HepG2 (cell line): ENCODE results near the gene PPP1CB. TPM values are rescaled to one million over a fixed set of nuclear protein-coding genes. Genes with fewer than 3 reads are reported as not detected.

ENCODE experiments used
- ATAC-seq: fragments of 200-7000 bp; cut with Tn5 transposase; 3 replicates; pipeline ENCODE4 v1.9.1; 2020; ENCODE audit warnings: mild to moderate bottlenecking, moderate library complexity
- BruUV-seq: library from RNA; stranded (reverse); fragments of 400-500 nt; replicated peaks from 2 replicates; lab custom pipeline; 2021; lab: Mats Ljungman, UMichigan
- CTCF ChIA-PET: fragments of 300-600 bp; formaldehyde crosslinking; extraction: SDS; loops from one replicate; lab custom pipeline; 2021; ENCODE audit warnings: low total read pairs, inconsistent platforms, low intra/inter-chr PET ratio; lab: Yijun Ruan, JAX
- POLR2A ChIA-PET: fragments of 350-600 bp; sonication (Branson Sonifier 250); formaldehyde crosslinking; loops from one replicate; lab custom pipeline; 2020; ENCODE audit warnings: antibody characterized with exemption, inconsistent platforms; lab: Yijun Ruan, JAX
- DNase-seq: peaks from one replicate; pipeline ENCODE4 v3.0.0-alpha.2; 2015; ENCODE audit warnings: low spot score
- FAIRE-seq: peaks from 3 replicates; lab custom pipeline; 2011; peaks lifted over from hg19 to GRCh38; lab: Jason Lieb, UNC
- H2AFZ ChIP-seq: one replicate; pipeline ENCODE4 v1.6.1; 2011; ENCODE audit warnings: low read length, inconsistent platforms
- H3K27ac ChIP-seq: fragments of 300-600 bp; 3 replicates; pipeline ENCODE4 v1.8.0; 2011; ENCODE audit warnings: mixed run types, mild to moderate bottlenecking, mixed read lengths, low read length, inconsistent platforms; ENCODE audit not compliant: insufficient read depth; ENCODE audit errors: extremely low read length
- H3K27me3 ChIP-seq, 2 experiments: fragments of 200-600 bp in 1 of 2; 2 replicates in 1 of 2; 3 replicates in 1 of 2; pipeline versions ENCODE4 v1.6.0 to v1.8.0; 2011; ENCODE audit warnings: low read length in 2 of 2, mild to moderate bottlenecking in 2 of 2, moderate library complexity in 2 of 2, inconsistent platforms in 1 of 2; ENCODE audit not compliant: insufficient read depth in 2 of 2, control insufficient read depth in 1 of 2
- H3K36me3 ChIP-seq, 2 experiments: fragments of 200-600 bp in 1 of 2; replicated peaks in 1 of 2; 2 replicates in 1 of 2; 3 replicates in 1 of 2; pipeline versions ENCODE4 v1.5.1 to v1.8.0; 2011; ENCODE audit warnings: low read length in 2 of 2, inconsistent platforms in 1 of 2; ENCODE audit not compliant: insufficient read depth in 2 of 2, control insufficient read depth in 1 of 2
- H3K4me1 ChIP-seq: 2 replicates; pipeline ENCODE4 v1.5.1; 2012; ENCODE audit warnings: low read length, inconsistent platforms; ENCODE audit not compliant: insufficient read depth
- H3K4me2 ChIP-seq: 2 replicates; pipeline ENCODE4 v1.6.0; 2011; ENCODE audit warnings: low read depth, low read length, inconsistent platforms
- H3K4me3 ChIP-seq, 3 experiments: fragments of 200-600 bp in 1 of 3; sonication (generic), shearing (Covaris generic) in 1 of 3; replicated peaks in 1 of 3; 2 replicates each; pipeline ENCODE4 v1.5.1; 2011 to 2016; ENCODE audit warnings: low read length in 3 of 3, inconsistent platforms in 2 of 3, low read depth in 2 of 3, mild to moderate bottlenecking in 2 of 3, control low read depth in 1 of 3, mixed read lengths in 1 of 3; ENCODE audit not compliant: insufficient read depth in 1 of 3
- H3K79me2 ChIP-seq: one replicate; pipeline ENCODE4 v1.6.1; 2011; ENCODE audit warnings: low read length, inconsistent platforms; ENCODE audit not compliant: insufficient read depth
- H3K9ac ChIP-seq: 2 replicates; pipeline ENCODE4 v1.6.0; 2011; ENCODE audit warnings: mild to moderate bottlenecking, low read depth, low read length, inconsistent platforms; ENCODE audit not compliant: insufficient read depth
- H3K9me3 ChIP-seq: 2 replicates; pipeline ENCODE4 v1.5.1; 2012; ENCODE audit warnings: mild to moderate bottlenecking, low read length
- H4K20me1 ChIP-seq: 2 replicates; pipeline ENCODE4 v1.6.0; 2011; ENCODE audit warnings: inconsistent platforms, mild to moderate bottlenecking, low read length, moderate library complexity; ENCODE audit not compliant: insufficient read depth
- ARID4A ChIP-seq: sonication (generic); formaldehyde crosslinking; IDR thresholded peaks from 2 replicates; pipeline ENCODE4 v1.5.0; 2020; ENCODE audit warnings: mild to moderate bottlenecking, missing genetic modification reagents, borderline replicate concordance
- KLF6 ChIP-seq: IDR thresholded peaks from 2 replicates; pipeline ENCODE4 v1.8.0; 2016; ENCODE audit warnings: missing biosample characterization, missing genetic modification reagents
- RFXAP ChIP-seq: sonication (generic); formaldehyde crosslinking; IDR thresholded peaks from 2 replicates; pipeline ENCODE4 v1.4.0; 2020; ENCODE audit warnings: missing genetic modification reagents, borderline replicate concordance
- XRCC5 ChIP-seq: fragments of 200-400 bp; formaldehyde crosslinking; optimal IDR thresholded peaks from 2 replicates; pipeline ENCODE3; 2017; ENCODE audit warnings: mild to moderate bottlenecking, low read length
- WGBS: methylation state at CpG from one replicate; pipeline ENCODE4 v1.1.6; 2017; ENCODE audit warnings: low lambda C conversion rate; 5-methylcytosine and 5-hydroxymethylcytosine counted together
- in situ Hi-C: cut with HindIII; loops from 2 replicates; pipeline ENCODE4 v1.10.0; 2017; ENCODE audit warnings: low pct_unique_long_range_greater_than_20kb; ENCODE audit not compliant: extremely low pct_ligation_motif_present
- intact Hi-C: fragments of 100-400 bp; cut with micrococcal nuclease; formaldehyde crosslinking; loops from one replicate; pipeline ENCODE4 v1.10.0; 2022; ENCODE audit not compliant: unreplicated experiment
- polyA plus RNA-seq, 8 experiments: library from polyadenylated mRNA; depleted of rRNA in 3 of 8; stranded (reverse) in 7 of 8; unstranded in 1 of 8; fragments of >200 nt; fragmentation: Illumina TruSeq in 4 of 8; extraction: Trizol in 4 of 8; gene quantifications; 2 replicates each; pipeline versions ENCODE4 v1.2.1 to v1.2.3, GENCODE V29; 2011 to 2016; ENCODE audit warnings: low read depth in 4 of 8, missing spikeins in 1 of 8, mixed read lengths in 1 of 8; ENCODE audit not compliant: insufficient read depth in 1 of 8
- total RNA-seq, 5 experiments: library from RNA; depleted of rRNA; stranded (reverse); fragments of >200 nt; fragmentation: Illumina TruSeq; extraction: Trizol; gene quantifications; 2 replicates each; pipeline ENCODE4 v1.2.3, GENCODE V29; 2016; ENCODE audit warnings: low read depth in 1 of 5

Gene PPP1CB
- total and polyA plus RNA-seq, 2 of the 13 experiments (the other 11 are each of a cell fraction or from before 2014, with no cell fraction given): 46.9 to 109 TPM

DNA sequence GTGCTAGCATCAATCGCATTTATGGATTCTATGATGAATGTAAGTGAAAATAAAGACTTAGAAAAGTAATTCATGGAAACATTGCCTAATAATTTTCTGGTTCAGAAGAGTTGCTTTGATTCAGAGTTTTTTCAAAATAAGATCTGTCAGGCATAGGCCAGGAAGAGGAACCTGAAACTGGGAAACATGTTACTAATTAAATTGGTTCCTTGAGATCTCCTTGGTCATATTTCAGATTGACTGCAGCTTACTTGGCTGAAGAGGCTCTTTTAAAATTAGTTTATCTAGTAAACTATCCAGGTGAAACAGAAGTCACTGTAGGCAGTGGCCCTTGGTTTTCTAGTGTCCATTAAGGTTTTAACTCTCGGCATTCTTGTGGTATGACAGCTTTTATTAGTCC lies 27.4 kb downstream of the PPP1CB start:
- no peak overlapping the region for H3K4me3 ChIP-seq
- peaks cover 28% of the 10 kb centered on the region for H3K79me2 ChIP-seq
- intact Hi-C loops: no loop called here
- peaks cover 6% of the 10 kb centered on the region; the same call in 1 of the 2 replicates for H3K4me1 ChIP-seq
- no peaks in the 10 kb centered on the region for H3K9me3 ChIP-seq
- H3K4me2 ChIP-seq: no peak overlapping the region
- CTCF ChIA-PET: interaction anchor here (1.4 kb wide), 1 partner anchor 212 kb away, joined by 3 read pairs; no protein-coding TSS in a partner anchor
- no peak for ATAC-seq
- H4K20me1 ChIP-seq: peaks cover 28% of the 10 kb centered on the region
- no peak for TF ChIP-seq RFXAP (CRISPR knock-in tag)
- no peak for TF ChIP-seq KLF6
- no peak for TF ChIP-seq XRCC5
- no peak for TF ChIP-seq ARID4A (CRISPR knock-in tag)
- H2AFZ ChIP-seq: no peak overlapping the region
- no peaks in the 10 kb centered on the region for H3K27me3 ChIP-seq
- POLR2A ChIA-PET: no interaction called here
- FAIRE-seq: no peak
- no peak overlapping the region for H3K27ac ChIP-seq
- BruUV-seq: no TSS peak
- H3K36me3 ChIP-seq: peaks cover 14 to 64% of the 10 kb centered on the region in 2 experiments
- 98% methylated on average over 2 of the region's 2 CpGs for WGBS
- no peak for DNase-seq
- H3K9ac ChIP-seq: no peak overlapping the region
- in situ Hi-C loops: no loop called here
